IPS DF 6.9 (cell line): ENCODE data around the gene SHISAL1.

Experiments used
- DNase-seq: peaks from one replicate; pipeline ENCODE4 v3.0.0-alpha.2; 2013; ENCODE audit warnings: low read depth, low spot score
- H3K27ac ChIP-seq: one replicate; pipeline ENCODE4 v1.5.1; 2013; ENCODE audit warnings: low read length, control low read depth
- H3K27me3 ChIP-seq: 2 replicates; pipeline ENCODE4 v1.6.1; 2013; ENCODE audit warnings: mild to moderate bottlenecking, low read length; ENCODE audit not compliant: control insufficient read depth, insufficient read depth
- H3K36me3 ChIP-seq: 2 replicates; pipeline ENCODE4 v1.6.1; 2013; ENCODE audit warnings: low read length; ENCODE audit not compliant: control insufficient read depth, insufficient read depth
- H3K4me1 ChIP-seq: 2 replicates; pipeline ENCODE4 v1.6.1; 2013; ENCODE audit warnings: low read length; ENCODE audit not compliant: control insufficient read depth, insufficient read depth
- H3K4me3 ChIP-seq: 2 replicates; pipeline ENCODE4 v1.5.1; 2013; ENCODE audit warnings: mild to moderate bottlenecking, low read length
- H3K9me3 ChIP-seq: 2 replicates; pipeline ENCODE4 v1.6.1; 2013; ENCODE audit warnings: low read length, inconsistent platforms; ENCODE audit not compliant: control insufficient read depth, insufficient read depth
- WGBS: extraction: QIAGEN DNeasy Blood & Tissue Kit; methylation state at CpG from one replicate; pipeline ENCODE4 v1.1.7; 2013; ENCODE audit warnings: mixed read lengths, missing lambda C conversion rate; ENCODE audit not compliant: insufficient read length, insufficient coverage; 5-methylcytosine and 5-hydroxymethylcytosine counted together

The SHISAL1 gene

GRCh38 chr22:44200451-44200850 lies 112.3 kb downstream of the SHISAL1 start:
- no CpG with 5 or more reads among the region's 6 CpGs for WGBS
- Histone ChIP-seq H3K4me1 (no peaks in the 10 kb centered on the region; the same call in 1 of the 2 replicates), H3K4me3 (no peak overlapping the region), H3K36me3 (no peaks in the 10 kb centered on the region), H3K27ac (no peak overlapping the region), H3K9me3 (no peaks in the 10 kb centered on the region), H3K27me3 (no peaks in the 10 kb centered on the region)
- DNase-seq, result no peak

GRCh38 chr22:44199866-44200265 lies 112.9 kb downstream of the SHISAL1 start:
- no peaks in the 10 kb centered on the region for H3K9me3 ChIP-seq
- no peaks in the 10 kb centered on the region; the same call in 1 of the 2 replicates for H3K4me1 ChIP-seq
- H3K36me3 ChIP-seq, result no peaks in the 10 kb centered on the region
- WGBS, result no CpG with 5 or more reads among the region's 5 CpGs
- H3K4me3 ChIP-seq, result no peak overlapping the region
- H3K27me3 ChIP-seq, result no peaks in the 10 kb centered on the region
- DNase-seq, result no peak
- no peak overlapping the region for H3K27ac ChIP-seq

DNA sequence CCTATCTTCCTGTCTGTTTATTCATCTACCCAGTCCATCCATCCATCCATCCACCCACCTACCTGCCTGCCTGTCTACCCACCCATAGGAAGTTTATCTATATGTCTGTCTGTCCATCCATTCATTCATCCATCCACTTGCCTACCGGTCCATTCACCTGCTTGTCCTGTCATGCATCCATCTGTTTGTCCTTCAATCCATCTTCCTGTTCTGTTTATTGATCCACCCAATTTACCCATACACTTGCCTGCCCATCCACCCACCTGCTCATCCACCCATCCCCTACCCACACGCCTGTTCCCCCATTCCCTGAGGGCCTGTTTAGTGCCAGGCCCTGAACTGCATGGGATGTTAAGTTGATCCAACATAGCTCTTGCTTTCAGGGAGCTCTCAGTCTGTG lies 113.6 kb downstream of the SHISAL1 start:
- Histone ChIP-seq H3K27ac (no peak overlapping the region), H3K27me3 (no peaks in the 10 kb centered on the region), H3K36me3 (no peaks in the 10 kb centered on the region), H3K4me3 (no peak overlapping the region), H3K9me3 (no peaks in the 10 kb centered on the region), H3K4me1 (no peaks in the 10 kb centered on the region; the same call in 1 of the 2 replicates)
- no CpG with 5 or more reads among the region's 2 CpGs for WGBS
- no peak for DNase-seq

GRCh38 chr22:44197271-44197670 lies 115.5 kb downstream of the SHISAL1 start:
- Histone ChIP-seq H3K27me3 (no peaks in the 10 kb centered on the region), H3K27ac (no peak overlapping the region), H3K9me3 (no peaks in the 10 kb centered on the region), H3K36me3 (no peaks in the 10 kb centered on the region; the same call in 1 of the 2 replicates), H3K4me1 (no peaks in the 10 kb centered on the region; the same call in 1 of the 2 replicates), H3K4me3 (no peak overlapping the region)
- DNase-seq, result no peak
- no CpG with 5 or more reads among the region's 2 CpGs for WGBS

DNA sequence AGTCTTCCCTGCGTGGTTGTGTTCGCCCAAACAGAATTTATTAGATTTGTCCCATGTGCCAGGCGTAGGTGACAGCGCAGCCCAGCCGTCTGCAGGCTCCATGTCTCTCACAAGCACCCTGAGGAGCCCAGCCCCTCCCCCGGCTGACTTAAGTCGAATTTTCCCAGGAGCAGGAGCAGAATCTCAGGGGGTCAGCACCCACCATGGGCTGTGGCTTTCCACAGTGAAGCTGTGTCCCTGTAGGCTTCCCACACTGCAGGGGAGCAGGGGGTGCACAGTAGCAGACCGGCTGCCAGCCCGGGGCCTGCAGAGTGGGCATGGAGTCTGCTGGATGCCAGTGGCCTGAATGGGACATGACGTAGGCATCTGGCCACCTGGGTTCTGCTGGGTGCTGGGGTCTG lies 116.0 kb downstream of the SHISAL1 start:
- Histone ChIP-seq H3K27ac (no peak overlapping the region), H3K9me3 (no peaks in the 10 kb centered on the region), H3K27me3 (no peaks in the 10 kb centered on the region), H3K36me3 (no peaks in the 10 kb centered on the region; the same call in 1 of the 2 replicates), H3K4me3 (no peak overlapping the region), H3K4me1 (no peaks in the 10 kb centered on the region; the same call in 1 of the 2 replicates)
- WGBS, result no CpG with 5 or more reads among the region's 10 CpGs
- no peak for DNase-seq

DNA sequence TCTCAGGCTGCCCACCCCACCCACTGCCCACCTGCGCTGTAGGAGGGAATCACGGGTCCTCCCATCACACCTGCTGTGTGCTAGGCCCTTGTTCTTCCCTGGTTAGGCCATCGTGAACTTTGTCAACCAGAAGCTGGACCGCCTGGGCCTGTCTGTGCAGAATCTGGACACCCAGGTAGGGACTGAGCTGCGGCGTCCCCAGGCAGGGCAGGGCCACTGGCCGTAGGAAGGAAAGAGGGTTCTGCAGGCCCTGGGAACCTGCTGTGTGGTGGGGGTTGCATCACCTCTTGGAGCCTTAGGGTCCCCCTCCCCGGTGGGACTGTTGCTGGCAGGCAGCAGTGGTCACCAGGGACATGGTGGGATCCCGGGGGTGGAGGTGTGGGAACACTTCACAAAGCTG lies 116.5 kb downstream of the SHISAL1 start:
- no CpG with 5 or more reads among the region's 9 CpGs for WGBS
- Histone ChIP-seq H3K27ac (no peak overlapping the region), H3K27me3 (no peaks in the 10 kb centered on the region), H3K9me3 (no peaks in the 10 kb centered on the region), H3K4me1 (no peaks in the 10 kb centered on the region; the same call in 1 of the 2 replicates), H3K36me3 (no peaks in the 10 kb centered on the region; the same call in 1 of the 2 replicates), H3K4me3 (no peak overlapping the region)
- no peak for DNase-seq

GRCh38 chr22:44195189-44195871 lies 117.4 kb downstream of the SHISAL1 start:
- Histone ChIP-seq H3K27me3 (no peaks in the 10 kb centered on the region), H3K4me3 (no peak overlapping the region), H3K9me3 (no peaks in the 10 kb centered on the region), H3K4me1 (no peaks in the 10 kb centered on the region; the same call in 1 of the 2 replicates), H3K27ac (no peak overlapping the region), H3K36me3 (no peaks in the 10 kb centered on the region; the same call in 1 of the 2 replicates)
- WGBS, result no CpG with 5 or more reads among the region's 5 CpGs
- no peak for DNase-seq

DNA sequence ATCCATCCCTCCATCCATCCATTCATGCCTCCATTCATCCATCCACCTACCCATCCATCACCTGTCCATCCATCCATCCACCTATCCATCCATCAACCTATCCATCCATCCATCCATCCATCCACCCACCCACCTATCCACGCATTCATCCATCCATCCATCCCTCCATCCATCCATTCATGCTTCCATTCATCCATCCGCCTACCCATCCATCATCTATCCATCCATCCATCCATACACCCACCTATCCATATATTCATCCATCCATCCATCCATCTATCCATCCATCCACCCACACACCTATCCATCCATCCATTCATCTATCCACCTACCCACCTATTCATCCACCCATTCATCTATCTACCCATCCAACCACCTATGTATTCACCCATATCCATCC lies 118.2 kb downstream of the SHISAL1 start:
- no peaks in the 10 kb centered on the region; the same call in 1 of the 2 replicates for H3K36me3 ChIP-seq
- WGBS, result 100% methylated on average over 2 of the region's 2 CpGs
- DNase-seq, result no peak
- no peak overlapping the region for H3K27ac ChIP-seq
- no peaks in the 10 kb centered on the region for H3K9me3 ChIP-seq
- no peak overlapping the region for H3K4me3 ChIP-seq
- H3K4me1 ChIP-seq, result no peaks in the 10 kb centered on the region
- no peaks in the 10 kb centered on the region for H3K27me3 ChIP-seq
